ENCODE measurements around the gene RNGTT.

Gene RNGTT

GRCh38 chr6:88890860-88891845 is 72.3 kb downstream of the RNGTT start:
- no peak overlapping the region for H3K4me3 ChIP-seq (ENCODE audit: low read depth, low read length)
- no peak for TF ChIP-seq POLR2A (IDR thresholded peaks at IDR 0.05; ENCODE audit: extremely low read depth, insufficient read length)
- no peak for DNase-seq (ENCODE audit: low read depth)

- no peak overlapping the region for H3K4me3 ChIP-seq (ENCODE audit: low read depth, low read length)
- no peak for DNase-seq (ENCODE audit: low read depth)
- TF ChIP-seq CTCF (IDR thresholded peaks at IDR 0.05; ENCODE audit: low read depth, low read length) (no peak), POLR2A (IDR thresholded peaks at IDR 0.05; ENCODE audit: extremely low read depth, insufficient read length) (no peak), MAX (IDR thresholded peaks at IDR 0.05; ENCODE audit: low read depth, low read length) (no peak), MYC (IDR thresholded peaks at IDR 0.05; ENCODE audit: low read depth, low read length) (no peak)
Measured at GRCh38 chr6:88890394-88890793, 73.0 kb downstream of the RNGTT start.

- TF ChIP-seq CTCF (IDR thresholded peaks at IDR 0.05; ENCODE audit: low read depth, low read length) (no peak), MAX (IDR thresholded peaks at IDR 0.05; ENCODE audit: low read depth, low read length) (no peak), POLR2A (IDR thresholded peaks at IDR 0.05; ENCODE audit: extremely low read depth, insufficient read length) (no peak), MYC (IDR thresholded peaks at IDR 0.05; ENCODE audit: low read depth, low read length) (no peak)
- H3K4me3 ChIP-seq (ENCODE audit: low read depth, low read length): no peak overlapping the region
- no peak for DNase-seq (ENCODE audit: low read depth)
Measured at GRCh38 chr6:88884361-88884760, 79.1 kb downstream of the RNGTT start.

GRCh38 chr6:88882536-88882935 is 80.9 kb downstream of the RNGTT start:
- no peak for DNase-seq (ENCODE audit: low read depth)
- TF ChIP-seq CTCF (IDR thresholded peaks at IDR 0.05; ENCODE audit: low read depth, low read length) (no peak), MYC (IDR thresholded peaks at IDR 0.05; ENCODE audit: low read depth, low read length) (no peak), MAX (IDR thresholded peaks at IDR 0.05; ENCODE audit: low read depth, low read length) (no peak), POLR2A (IDR thresholded peaks at IDR 0.05; ENCODE audit: extremely low read depth, insufficient read length) (no peak)
- H3K4me3 ChIP-seq (ENCODE audit: low read depth, low read length): no peak overlapping the region

- no peak for DNase-seq (ENCODE audit: low read depth)
- H3K4me3 ChIP-seq (ENCODE audit: low read depth, low read length): no peak overlapping the region
- no peak for TF ChIP-seq CTCF (IDR thresholded peaks at IDR 0.05; ENCODE audit: low read depth, low read length)
- TF ChIP-seq MYC (IDR thresholded peaks at IDR 0.05; ENCODE audit: low read depth, low read length): no peak
- TF ChIP-seq MAX (IDR thresholded peaks at IDR 0.05; ENCODE audit: low read depth, low read length): no peak
- no peak for TF ChIP-seq POLR2A (IDR thresholded peaks at IDR 0.05; ENCODE audit: extremely low read depth, insufficient read length)
Measured at GRCh38 chr6:88881451-88881850, 82.0 kb downstream of the RNGTT start.

- no peak for DNase-seq (ENCODE audit: low read depth)
- no peak overlapping the region for H3K4me3 ChIP-seq (ENCODE audit: low read depth, low read length)
- no peak for TF ChIP-seq POLR2A (IDR thresholded peaks at IDR 0.05; ENCODE audit: extremely low read depth, insufficient read length)
- no peak for TF ChIP-seq MAX (IDR thresholded peaks at IDR 0.05; ENCODE audit: low read depth, low read length)
- TF ChIP-seq MYC (IDR thresholded peaks at IDR 0.05; ENCODE audit: low read depth, low read length): no peak
- TF ChIP-seq CTCF (IDR thresholded peaks at IDR 0.05; ENCODE audit: low read depth, low read length): no peak
Measured at GRCh38 chr6:88880021-88880420, 83.4 kb downstream of the RNGTT start.

Measured in NB4 (cell line).